Stimulated activated effector memory CD8-positive, alpha-beta T cell treated with anti-CD3 and anti-CD28 coated beads, Interleukin-12 subunit alpha, Interleukin-12 subunit beta, amount 100 ng/mL, for 72 hours (primary cell): ENCODE results near the gene CDK5.
"Not testable (repeated sequence)": the region's sequence is repeated elsewhere in the genome, so short reads cannot be mapped to it uniquely, and the experiment has no call there.

Experiments
- ATAC-seq: fragments of 150-1000 bp; cut with Tn5 transposase; 2 replicates; pipeline ENCODE4 v1.10.0; 2021
- DNase-seq, 2 donors: peaks; one replicate each; pipeline ENCODE4 v3.0.0; 2021 to 2022; ENCODE audit warnings: low spot score in 2 of 2
- H3K27ac Mint-ChIP-seq: one replicate; pipeline ENCODE4 v1.8.0; 2022; ENCODE audit warnings: mild to moderate bottlenecking, mixed read lengths
- H3K36me3 Mint-ChIP-seq: one replicate; pipeline ENCODE4 v1.8.0; 2022; ENCODE audit warnings: mild to moderate bottlenecking, mixed read lengths
- H3K4me1 Mint-ChIP-seq: one replicate; pipeline ENCODE4 v1.8.0; 2022; ENCODE audit warnings: mixed read lengths
- H3K4me3 Mint-ChIP-seq: one replicate; pipeline ENCODE4 v1.8.0; 2022; ENCODE audit warnings: mild to moderate bottlenecking, mixed read lengths
- H3K9me3 Mint-ChIP-seq: one replicate; pipeline ENCODE4 v1.8.0; 2022; ENCODE audit warnings: mixed read lengths

The CDK5 gene

DNA sequence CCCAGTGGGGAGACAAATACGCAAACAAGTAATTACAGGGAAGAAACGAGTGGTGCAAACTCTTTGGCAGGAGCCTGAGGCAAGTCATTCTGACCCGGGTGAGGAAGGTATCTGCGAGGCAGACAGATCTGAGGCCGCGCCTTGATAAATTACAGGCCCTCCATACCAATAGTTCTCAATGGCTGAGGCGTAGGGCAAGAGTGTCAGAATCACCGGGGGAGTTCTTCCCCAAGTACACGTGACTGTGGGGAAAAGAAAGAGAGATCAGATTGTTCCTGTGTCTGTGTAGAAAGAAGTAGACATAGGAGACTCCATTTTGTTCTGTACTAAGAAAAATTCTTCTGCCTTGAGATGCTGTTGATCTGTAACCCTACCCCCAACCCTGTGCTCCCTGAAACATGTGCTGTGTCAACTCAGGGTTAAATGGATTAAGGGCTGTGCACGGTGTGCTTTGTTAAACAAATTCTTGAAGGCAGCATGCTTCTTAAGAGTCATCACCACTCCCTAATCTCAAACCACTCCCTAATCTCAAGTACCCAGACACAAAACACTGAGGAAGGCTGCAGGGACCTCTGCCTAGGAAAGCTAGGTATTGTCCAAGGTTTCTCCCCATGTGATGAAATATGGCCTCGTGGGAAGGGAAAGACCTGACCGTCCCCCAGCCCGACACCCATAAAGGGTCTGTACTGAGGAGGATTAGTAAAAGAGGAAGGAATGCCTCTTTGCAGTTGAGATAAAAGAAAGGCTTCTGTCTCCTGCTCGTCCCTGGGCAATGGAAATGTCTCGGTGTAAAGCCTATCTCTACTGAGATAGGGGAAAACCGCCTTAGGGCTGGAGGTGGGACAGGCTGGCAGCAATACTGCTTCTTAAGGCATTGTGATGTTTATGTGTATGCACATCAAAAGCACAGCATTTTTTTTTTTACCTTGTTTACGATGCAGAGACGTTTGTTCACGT, 30.6 kb downstream of the CDK5 start:
- H3K9me3 Mint-ChIP-seq, DNase-seq, ATAC-seq: not testable (repeated sequence)
- peak overlapping the region; percentile 97 for H3K4me3 Mint-ChIP-seq
- peaks cover 25% of the 10 kb centered on the region for H3K36me3 Mint-ChIP-seq
- H3K27ac Mint-ChIP-seq = peak overlapping the region; percentile 96
- peaks cover 22% of the 10 kb centered on the region for H3K4me1 Mint-ChIP-seq

- H3K27ac Mint-ChIP-seq = no peak overlapping the region
- ATAC-seq (no peak), DNase-seq (no peak)
- H3K9me3 Mint-ChIP-seq = no peaks in the 10 kb centered on the region
- no peak overlapping the region for H3K4me3 Mint-ChIP-seq
- H3K36me3 Mint-ChIP-seq = peaks cover 18% of the 10 kb centered on the region
- peaks cover 22% of the 10 kb centered on the region for H3K4me1 Mint-ChIP-seq
These were observed 31.6 kb downstream of the CDK5 start for GRCh38 chr7:151025924-151026671.

DNA sequence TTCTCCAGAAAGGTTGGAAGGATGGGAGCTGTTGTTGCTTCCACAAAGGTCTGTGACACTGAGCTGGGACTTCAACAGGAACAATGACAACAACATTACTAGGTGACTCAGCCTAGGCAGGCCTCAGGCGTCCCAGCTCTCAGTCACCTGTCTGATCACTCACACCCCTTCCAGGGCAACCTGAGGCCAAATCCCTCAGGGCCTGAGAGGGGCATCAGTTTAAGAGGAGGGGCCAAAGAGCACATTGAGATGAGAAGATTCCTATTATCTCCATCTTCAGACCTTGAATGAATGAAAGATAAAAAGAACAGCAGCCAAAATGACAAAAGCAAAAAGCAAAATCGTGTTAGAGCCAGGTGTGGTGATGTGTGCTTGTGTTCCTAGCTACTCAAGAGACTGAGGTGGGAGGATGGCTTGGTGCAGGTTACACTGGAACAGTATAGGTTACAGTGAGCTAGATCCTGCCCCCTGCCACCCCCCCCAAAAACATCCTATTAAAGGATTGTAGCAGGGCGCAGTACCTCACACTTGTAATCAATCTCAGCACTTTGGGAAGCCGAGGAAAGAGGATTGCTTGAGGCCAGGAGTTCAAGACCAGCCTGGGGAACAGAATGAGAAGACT, 33.2 kb downstream of the CDK5 start, which contains the start of gene ATG9B:
Gene ATG9B (minus strand): TSS at position 60 of the 622 bp plus-strand sequence. CDS start 71 bp downstream, outside the sequence.
- no peak for DNase-seq
- Mint-ChIP-seq H3K27ac (peak within 1 kb of the TSS; percentile 23), H3K9me3 (no peaks in the 10 kb centered on the region), H3K4me1 (peaks cover 24% of the 10 kb centered on the region), H3K36me3 (peaks cover 13% of the 10 kb centered on the region), H3K4me3 (no peak within 1 kb of the TSS)
- no peak for ATAC-seq

GRCh38 chr7:151023232-151023631, 34.5 kb downstream of the CDK5 start:
- Mint-ChIP-seq H3K27ac (peak overlapping the region; percentile 23), H3K36me3 (peaks cover 14% of the 10 kb centered on the region), H3K9me3 (no peaks in the 10 kb centered on the region), H3K4me3 (no peak overlapping the region), H3K4me1 (peaks cover 30% of the 10 kb centered on the region)
- ATAC-seq (no peak), DNase-seq (no peak)

DNA sequence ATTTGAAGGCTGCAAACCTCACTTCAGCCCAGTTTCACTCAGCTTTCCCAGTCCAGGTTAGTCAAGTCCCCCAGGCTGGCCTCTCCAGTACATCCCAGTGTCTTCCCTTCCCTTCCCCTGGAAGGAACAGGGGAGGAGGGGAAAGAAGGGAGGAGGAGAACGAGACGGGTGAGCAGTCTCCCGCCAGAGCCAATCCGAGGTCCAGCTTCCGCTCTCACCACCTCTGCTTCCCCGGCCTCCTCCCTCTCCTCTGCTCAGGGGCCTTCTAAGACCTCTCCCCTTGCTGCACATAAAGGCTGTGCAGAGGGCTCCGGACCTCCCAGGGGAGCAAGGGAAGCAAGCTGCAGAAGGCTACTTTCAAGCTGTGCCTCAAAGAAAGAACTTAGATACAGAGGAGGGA, 37.5 kb downstream of the CDK5 start:
- no peaks in the 10 kb centered on the region for H3K9me3 Mint-ChIP-seq
- no peak for DNase-seq
- no peak overlapping the region for H3K27ac Mint-ChIP-seq
- peaks cover 28% of the 10 kb centered on the region for H3K36me3 Mint-ChIP-seq
- ATAC-seq = no peak
- H3K4me1 Mint-ChIP-seq = peaks cover 46% of the 10 kb centered on the region
- H3K4me3 Mint-ChIP-seq = peak overlapping the region; percentile 85

GRCh38 chr7:151019130-151019447, 38.6 kb downstream of the CDK5 start:
- ATAC-seq (no peak), DNase-seq (no peak)
- Mint-ChIP-seq H3K4me1 (peaks cover 51% of the 10 kb centered on the region), H3K36me3 (peaks cover 32% of the 10 kb centered on the region), H3K9me3 (no peaks in the 10 kb centered on the region), H3K4me3 (peak overlapping the region; percentile 85), H3K27ac (peak overlapping the region; percentile 95)

- Mint-ChIP-seq H3K27ac (peak overlapping the region; percentile 95), H3K4me1 (peaks cover 56% of the 10 kb centered on the region), H3K36me3 (peaks cover 37% of the 10 kb centered on the region), H3K9me3 (no peaks in the 10 kb centered on the region), H3K4me3 (peak overlapping the region; percentile 85)
- ATAC-seq (peak; percentile 60), DNase-seq (no peak)
These were observed 39.1 kb downstream of the CDK5 start for GRCh38 chr7:151018421-151019129.

DNA sequence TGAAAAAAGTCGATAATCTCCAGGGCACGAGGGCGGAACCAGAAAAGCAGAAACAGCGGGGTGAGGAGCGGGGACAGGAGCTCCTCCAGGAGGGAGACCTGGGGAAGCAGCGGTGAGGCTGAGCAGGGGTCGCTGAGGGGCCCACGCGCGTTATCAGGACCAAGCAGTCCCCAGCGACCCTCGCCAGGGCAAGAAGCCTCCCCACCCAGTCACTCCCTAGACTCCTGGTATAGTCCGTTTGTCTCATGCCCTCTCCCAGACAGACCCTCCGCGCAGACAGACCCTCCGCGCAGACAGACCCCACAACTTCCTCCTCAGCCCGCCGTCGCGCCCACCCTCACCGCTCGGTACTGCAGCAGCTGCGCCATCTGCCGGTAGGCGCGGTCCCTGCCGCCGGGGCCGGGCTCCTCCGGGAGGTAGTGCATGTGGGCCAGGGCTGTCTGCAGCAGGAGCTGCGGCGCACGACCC, 39.7 kb downstream of the CDK5 start:
- no peaks in the 10 kb centered on the region for H3K9me3 Mint-ChIP-seq
- H3K4me1 Mint-ChIP-seq = peaks cover 56% of the 10 kb centered on the region

DNA sequence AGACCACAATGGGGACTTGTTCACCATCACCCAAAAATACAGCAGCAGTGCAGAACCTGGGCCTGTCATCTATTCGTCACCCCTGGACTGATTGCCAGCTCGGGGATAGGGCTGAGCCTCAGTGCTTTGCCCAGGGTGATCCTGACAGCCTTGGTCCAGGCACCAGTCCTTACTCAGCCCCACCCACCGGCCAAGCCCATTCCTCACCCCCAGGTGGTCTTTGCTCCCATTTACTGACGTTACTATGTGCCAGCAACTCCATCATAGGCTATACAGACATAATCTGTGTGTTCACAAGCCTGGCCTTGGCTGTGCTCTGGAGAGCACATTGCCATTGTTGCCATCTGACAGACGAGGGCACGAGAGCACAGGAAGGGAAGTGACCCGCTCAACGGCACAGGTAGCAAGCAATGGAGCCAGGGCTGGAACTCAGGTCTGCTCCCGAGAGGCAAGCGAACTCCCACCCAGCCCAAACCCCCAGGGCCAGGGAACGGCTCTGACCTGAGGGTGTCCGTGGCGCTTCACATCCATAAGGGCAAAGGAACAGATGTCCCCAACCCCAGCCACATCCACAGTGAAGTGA, 40.2 kb downstream of the CDK5 start:
- H3K4me3 Mint-ChIP-seq = peak overlapping the region; percentile 85
- H3K36me3 Mint-ChIP-seq = peaks cover 39% of the 10 kb centered on the region
- H3K9me3 Mint-ChIP-seq = no peaks in the 10 kb centered on the region
- DNase-seq = no peak
- no peak for ATAC-seq
- peaks cover 61% of the 10 kb centered on the region for H3K4me1 Mint-ChIP-seq
- peak overlapping the region; percentile 95 for H3K27ac Mint-ChIP-seq

More for the DNA sequence above, 39.7 kb downstream of the CDK5 start:
- DNase-seq (peak; percentile 86 to 92), ATAC-seq (peak; percentile 81)
- Mint-ChIP-seq H3K36me3 (peaks cover 39% of the 10 kb centered on the region), H3K4me3 (peak overlapping the region; percentile 85), H3K27ac (peak overlapping the region; percentile 95)

DNA sequence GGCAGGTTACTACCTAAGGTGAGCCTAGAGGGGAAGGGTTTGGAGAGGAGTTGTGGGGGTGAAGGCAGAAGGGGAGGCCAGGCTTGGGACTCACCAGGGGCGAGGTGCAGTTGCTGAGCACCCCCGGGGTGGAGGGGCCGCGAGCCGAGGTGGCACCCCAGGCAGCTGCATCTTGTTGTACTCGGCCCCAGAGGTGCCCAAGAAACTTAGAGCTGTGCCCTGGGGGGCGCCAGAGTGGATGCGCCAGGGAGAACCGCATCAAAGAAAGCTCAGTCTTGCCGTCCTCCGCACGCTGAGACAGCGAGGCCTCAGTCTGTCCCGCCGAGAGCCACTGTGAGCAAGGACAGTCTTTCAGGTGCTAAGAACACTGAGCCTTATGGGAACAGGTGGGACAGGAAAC, 40.8 kb downstream of the CDK5 start:
- H3K27ac Mint-ChIP-seq = peak overlapping the region; percentile 48
- ATAC-seq (no peak), DNase-seq (no peak)
- peak overlapping the region; percentile 85 for H3K4me3 Mint-ChIP-seq
- no peaks in the 10 kb centered on the region for H3K9me3 Mint-ChIP-seq
- H3K36me3 Mint-ChIP-seq = peaks cover 39% of the 10 kb centered on the region
- peaks cover 66% of the 10 kb centered on the region for H3K4me1 Mint-ChIP-seq

DNA sequence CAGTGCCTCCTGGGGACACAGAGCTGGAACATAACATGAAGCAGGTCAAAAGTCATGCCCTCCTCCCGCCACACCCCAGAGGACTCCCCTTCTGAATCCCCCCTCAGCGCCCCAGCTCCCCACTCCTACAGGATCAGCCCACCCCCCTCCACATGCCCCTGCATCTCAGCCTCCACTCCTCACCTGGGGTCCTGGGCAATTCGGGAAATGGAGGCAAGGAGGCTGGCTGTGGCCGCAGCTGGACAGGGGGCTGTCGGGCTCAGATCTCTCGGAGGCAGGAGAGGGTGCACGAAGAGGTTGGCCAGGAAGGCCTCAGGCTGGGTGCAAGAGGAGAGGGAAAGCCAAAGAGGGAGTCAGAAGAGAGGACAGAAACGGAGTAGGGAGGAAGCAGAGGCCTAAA, 41.2 kb downstream of the CDK5 start:
- Mint-ChIP-seq H3K9me3 (no peaks in the 10 kb centered on the region), H3K36me3 (peaks cover 39% of the 10 kb centered on the region), H3K4me3 (peak overlapping the region; percentile 32), H3K27ac (peak overlapping the region; percentile 48), H3K4me1 (peaks cover 70% of the 10 kb centered on the region)
- DNase-seq (no peak), ATAC-seq (no peak)

DNA sequence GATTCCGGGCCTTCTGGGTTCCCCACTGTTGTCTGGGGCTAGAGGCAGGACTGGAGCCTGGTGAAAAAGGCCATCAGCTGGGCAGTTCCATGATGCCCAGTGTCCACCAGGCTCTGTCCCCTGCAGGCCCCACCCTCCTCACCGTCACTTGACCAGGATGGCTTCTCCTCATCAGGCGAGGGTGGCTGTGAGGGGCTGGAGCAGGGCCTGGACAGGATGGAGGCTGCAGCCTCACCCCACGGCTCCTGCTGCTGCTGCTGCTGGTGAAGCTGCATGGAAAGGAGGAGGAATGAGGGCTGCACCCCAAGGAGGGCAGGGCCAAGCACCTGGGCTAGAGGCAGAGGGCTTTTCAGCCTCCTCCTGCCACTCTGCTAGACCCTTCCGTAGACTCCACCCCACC, 41.7 kb downstream of the CDK5 start:
- no peak for DNase-seq
- peaks cover 74% of the 10 kb centered on the region for H3K4me1 Mint-ChIP-seq
- no peaks in the 10 kb centered on the region for H3K9me3 Mint-ChIP-seq
- no peak for ATAC-seq
- peaks cover 39% of the 10 kb centered on the region for H3K36me3 Mint-ChIP-seq
- peak overlapping the region; percentile 32 for H3K4me3 Mint-ChIP-seq
- H3K27ac Mint-ChIP-seq = peak overlapping the region; percentile 96

GRCh38 chr7:151014950-151015349, 42.7 kb downstream of the CDK5 start:
- ATAC-seq (no peak), DNase-seq (no peak)
- H3K9me3 Mint-ChIP-seq = no peaks in the 10 kb centered on the region
- H3K36me3 Mint-ChIP-seq = peaks cover 39% of the 10 kb centered on the region
- H3K4me1 Mint-ChIP-seq = peaks cover 82% of the 10 kb centered on the region
- peak overlapping the region; percentile 85 for H3K4me3 Mint-ChIP-seq
- H3K27ac Mint-ChIP-seq = peak overlapping the region; percentile 96

DNA sequence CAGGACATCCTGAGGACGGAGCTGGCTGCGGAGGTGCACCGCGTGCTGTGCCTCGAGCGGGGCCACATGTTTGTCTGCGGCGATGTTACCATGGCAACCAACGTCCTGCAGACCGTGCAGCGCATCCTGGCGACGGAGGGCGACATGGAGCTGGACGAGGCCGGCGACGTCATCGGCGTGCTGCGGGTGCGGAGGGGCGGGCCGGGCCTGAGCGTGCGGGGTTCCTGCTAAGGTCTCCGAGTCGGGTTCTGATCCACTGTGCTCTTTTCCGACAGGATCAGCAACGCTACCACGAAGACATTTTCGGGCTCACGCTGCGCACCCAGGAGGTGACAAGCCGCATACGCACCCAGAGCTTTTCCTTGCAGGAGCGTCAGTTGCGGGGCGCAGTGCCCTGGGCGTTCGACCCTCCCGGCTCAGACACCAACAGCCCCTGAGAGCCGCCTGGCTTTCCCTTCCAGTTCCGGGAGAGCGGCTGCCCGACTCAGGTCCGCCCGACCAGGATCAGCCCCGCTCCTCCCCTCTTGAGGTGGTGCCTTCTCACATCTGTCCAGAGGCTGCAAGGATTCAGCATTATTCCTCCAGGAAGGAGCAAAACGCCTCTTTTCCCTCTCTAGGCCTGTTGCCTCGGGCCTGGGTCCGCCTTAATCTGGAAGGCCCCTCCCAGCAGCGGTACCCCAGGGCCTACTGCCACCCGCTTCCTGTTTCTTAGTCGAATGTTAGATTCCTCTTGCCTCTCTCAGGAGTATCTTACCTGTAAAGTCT, 43.8 kb downstream of the CDK5 start:
- H3K27ac Mint-ChIP-seq = peak overlapping the region; percentile 96
- H3K4me1 Mint-ChIP-seq = peaks cover 73% of the 10 kb centered on the region
- peaks cover 33% of the 10 kb centered on the region for H3K36me3 Mint-ChIP-seq
- peak; percentile 65 to 86 for DNase-seq
- no peaks in the 10 kb centered on the region for H3K9me3 Mint-ChIP-seq
- ATAC-seq = peak; percentile 68
- H3K4me3 Mint-ChIP-seq = peak overlapping the region; percentile 85
